Fibroblast of upper back skin (primary cell): ENCODE measurements around the gene NPRL2.

Experiments used
- DNase-seq: peaks from one replicate; pipeline ENCODE4 v3.0.0-alpha.2; 2013

Gene NPRL2

GRCh38 chr3:50350527-50351322, at the start of gene NPRL2, which contains the start of gene CYB561D2:
TSS of gene NPRL2 (minus strand) at chr3:50350775. CDS start at chr3:50350652, 123 bp downstream.
TSS of gene CYB561D2 (plus strand) at chr3:50350862. CDS start at chr3:50351434, 572 bp downstream.
- peak; percentile 87 for DNase-seq

GRCh38 chr3:50396502-50396901, 45.9 kb upstream of the NPRL2 start:
- no peak for DNase-seq

GRCh38 chr3:50395070-50395860, 44.7 kb upstream of the NPRL2 start:
- no peak for DNase-seq

- no peak for DNase-seq
Measured at GRCh38 chr3:50393061-50393460, 42.5 kb upstream of the NPRL2 start.

- no peak for DNase-seq
Measured at GRCh38 chr3:50392101-50392715, 41.6 kb upstream of the NPRL2 start.

- DNase-seq = no peak
Measured at GRCh38 chr3:50390508-50391224, 40.1 kb upstream of the NPRL2 start.

- no peak for DNase-seq
Measured at GRCh38 chr3:50389414-50389767, 38.8 kb upstream of the NPRL2 start.

GRCh38 chr3:50388720-50389413, 38.3 kb upstream of the NPRL2 start:
- no peak for DNase-seq

GRCh38 chr3:50388016-50388719, 37.6 kb upstream of the NPRL2 start:
- no peak for DNase-seq

- DNase-seq = no peak
Measured at GRCh38 chr3:50385754-50386153, 35.2 kb upstream of the NPRL2 start.

- DNase-seq = no peak
Measured at GRCh38 chr3:50383750-50384149, 33.2 kb upstream of the NPRL2 start.

GRCh38 chr3:50382722-50383121, 32.1 kb upstream of the NPRL2 start:
- DNase-seq = no peak

GRCh38 chr3:50381383-50381782, 30.8 kb upstream of the NPRL2 start:
- DNase-seq = no peak

GRCh38 chr3:50380405-50381085, 30.0 kb upstream of the NPRL2 start:
- no peak for DNase-seq

- no peak for DNase-seq
Measured at GRCh38 chr3:50378757-50379156, 28.2 kb upstream of the NPRL2 start.

GRCh38 chr3:50378024-50378423, 27.4 kb upstream of the NPRL2 start:
- no peak for DNase-seq

GRCh38 chr3:50375258-50375931, 24.8 kb upstream of the NPRL2 start:
- DNase-seq = no peak

GRCh38 chr3:50374363-50375257, 24.0 kb upstream of the NPRL2 start:
- DNase-seq = no peak
